Tibial nerve (tissue), 3 donors: ENCODE measurements around the gene MTFMT.
"Not testable (repeated sequence)": the region's sequence is repeated elsewhere in the genome, so short reads cannot be mapped to it uniquely, and the experiment has no call there.

ENCODE experiments used
- CTCF ChIP-seq, 5 experiments: fragments of 200-600 bp in 3 of 5; fragments of 450-650 bp in 2 of 5; sonication (generic) in 3 of 5; IDR thresholded peaks; one replicate each; pipeline ENCODE4 v1.5.1; 2016 to 2019; ENCODE audit warnings: antibody characterized with exemption in 5 of 5, mild to moderate bottlenecking in 3 of 5, moderate library complexity in 2 of 5
- POLR2A ChIP-seq, 2 donors: fragments of 450-650 bp; IDR thresholded peaks; one replicate each; pipeline ENCODE4 v1.6.1; 2017; ENCODE audit warnings: antibody characterized with exemption in 2 of 2, mild to moderate bottlenecking in 2 of 2, moderate library complexity in 2 of 2

- not testable (repeated sequence) for TF ChIP-seq POLR2A, CTCF (IDR thresholded peaks at IDR 0.05)
These were observed 45.5 kb upstream of the MTFMT start for GRCh38 chr15:65074946-65075345.
